GM12873 (cell line): Measurements from ENCODE around the gene FAM107A.

Source experiments
- CTCF ChIP-seq: IDR thresholded peaks from 2 replicates; pipeline ENCODE4 v1.5.1; 2012; ENCODE audit warnings: low read depth, mild to moderate bottlenecking, moderate library complexity, low read length, control low read depth; ENCODE audit not compliant: insufficient read depth; ENCODE audit errors: missing control alignments

FAM107A gene

DNA sequence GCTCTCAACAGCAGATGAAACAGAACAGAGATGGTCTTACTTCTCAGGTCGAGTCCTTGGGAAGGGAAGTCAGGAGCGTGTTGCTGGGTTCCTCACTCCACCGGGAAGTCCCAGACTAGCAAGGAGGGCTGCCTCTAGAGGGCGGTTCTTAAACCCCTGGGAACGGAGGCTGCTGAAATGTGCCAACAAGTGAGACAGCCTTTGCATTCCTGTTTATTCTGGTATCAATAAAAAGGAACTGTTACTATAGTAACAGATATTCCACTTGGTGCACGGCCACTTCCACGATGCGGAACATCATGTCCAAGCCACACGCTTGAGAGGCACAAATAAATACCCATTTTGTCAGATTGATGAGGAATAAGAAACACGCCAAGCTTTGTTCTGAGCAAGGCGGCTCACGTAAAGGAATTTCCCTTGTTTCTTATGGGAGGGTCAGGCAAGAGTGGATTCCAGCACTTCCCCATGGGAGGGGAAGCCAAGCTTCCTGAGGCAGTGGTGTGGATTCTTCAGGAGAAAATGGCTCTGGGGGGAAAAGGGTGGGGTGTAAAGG is at the start of gene FAM107A:
TSS of gene FAM107A (minus strand) at position 123 of the 553 bp plus-strand sequence. CDS start 7,531 bp downstream, outside the sequence.
- TF ChIP-seq CTCF = no peak

- TF ChIP-seq CTCF = no peak
Observed at GRCh38 chr3:58625196-58625824, 48.1 kb upstream of the FAM107A start.

DNA sequence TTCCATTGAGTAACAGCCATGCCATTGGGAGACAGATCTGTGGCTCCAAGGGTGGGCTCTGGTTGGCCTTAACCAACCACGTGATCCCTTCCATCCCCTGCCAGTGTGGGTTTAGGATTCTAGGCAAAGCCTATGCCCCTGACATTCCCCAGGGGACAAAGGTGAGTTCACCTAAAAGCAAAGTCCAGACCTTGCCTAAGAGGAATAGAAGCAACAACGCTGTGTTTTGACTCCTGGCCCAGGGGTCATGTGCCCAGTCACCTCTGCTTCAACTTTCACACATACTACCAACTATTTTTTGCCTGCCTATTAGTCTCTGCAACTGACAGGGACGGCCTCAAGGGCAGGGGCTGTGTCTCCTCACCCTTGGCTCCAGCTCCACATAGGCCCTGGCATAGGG is 47.4 kb upstream of the FAM107A start:
- no peak for TF ChIP-seq CTCF

DNA sequence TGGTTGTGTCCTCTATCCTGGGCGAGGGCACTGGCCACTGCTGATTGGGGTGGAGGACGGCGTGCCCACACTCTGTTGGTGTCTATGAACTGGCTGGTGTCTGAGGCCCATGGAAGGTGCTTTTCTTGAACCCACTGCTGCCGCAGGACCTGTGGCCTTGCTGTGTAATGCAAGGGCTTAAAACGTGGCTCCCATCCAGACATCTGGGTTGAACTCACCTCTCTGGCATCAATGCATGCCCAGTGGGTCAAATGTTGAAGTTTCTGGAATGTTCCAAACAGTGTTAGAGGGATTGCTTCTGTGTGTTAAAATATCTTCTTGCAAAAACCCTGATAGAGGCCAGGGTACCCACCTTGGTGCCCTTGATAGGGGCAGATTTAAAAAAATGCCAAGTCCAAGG is 46.8 kb upstream of the FAM107A start:
- no peak for TF ChIP-seq CTCF

DNA sequence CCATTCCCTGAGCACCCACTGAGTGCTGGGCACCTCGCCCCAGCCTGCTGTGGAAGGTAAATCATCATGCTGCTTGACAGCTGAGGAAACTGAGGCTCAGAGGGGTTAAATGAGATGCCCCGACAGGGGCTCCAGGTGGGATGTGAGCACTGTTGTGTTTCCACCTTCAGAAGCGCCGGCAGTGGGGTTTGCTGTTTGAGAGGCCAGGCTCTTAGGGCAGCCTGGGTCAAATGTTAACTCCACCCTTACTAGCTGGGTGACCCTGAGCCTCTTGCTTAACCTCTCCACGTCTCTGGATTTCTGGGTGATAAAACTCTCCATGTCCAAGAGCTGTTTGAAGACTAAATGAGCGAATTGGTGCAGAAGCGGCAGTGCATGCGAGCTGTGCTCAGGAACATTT is 46.3 kb upstream of the FAM107A start:
- TF ChIP-seq CTCF = no peak

- TF ChIP-seq CTCF = no peak
Observed at GRCh38 chr3:58622892-58623291, 45.7 kb upstream of the FAM107A start.

GRCh38 chr3:58622436-58622835 is 45.2 kb upstream of the FAM107A start:
- TF ChIP-seq CTCF = no peak
